ENCODE measurements around the gene TAF4. TPM values are rescaled to one million over a fixed set of nuclear protein-coding genes. Genes with fewer than 3 reads are reported as not detected.
A peak's percentile ranks its signal among the peaks of the same experiment; 100 is the strongest.
"Not testable (repeated sequence)": the region's sequence is repeated elsewhere in the genome, so short reads cannot be mapped to it uniquely, and the experiment has no call there.

Gene TAF4
- total RNA-seq, 1 experiment from 2014 or later: 13.8 TPM

DNA sequence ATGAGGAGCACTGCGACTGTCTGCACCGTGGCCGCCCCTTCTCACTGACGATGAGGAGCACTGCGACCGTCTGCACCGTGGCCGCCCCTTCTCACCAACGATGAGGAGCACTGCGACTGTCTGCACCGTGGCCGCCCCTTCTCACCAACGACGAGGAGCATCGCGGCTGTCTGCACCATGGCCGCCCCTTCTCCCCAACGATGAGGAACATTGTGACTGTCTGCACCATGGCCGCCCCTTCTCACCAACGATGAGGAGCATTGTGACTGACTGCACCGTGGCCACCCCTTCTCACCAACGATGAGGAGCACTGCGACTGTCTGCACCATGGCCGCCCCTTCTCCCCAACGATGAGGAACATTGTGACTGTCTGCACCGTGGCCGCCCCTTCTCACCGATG is 117.6 kb downstream of the TAF4 start:
- in situ Hi-C loops (cut with HindIII; ENCODE audit: low sequenced_read_pairs); DNase-seq (ENCODE audit: low spot score): not testable (repeated sequence)

DNA sequence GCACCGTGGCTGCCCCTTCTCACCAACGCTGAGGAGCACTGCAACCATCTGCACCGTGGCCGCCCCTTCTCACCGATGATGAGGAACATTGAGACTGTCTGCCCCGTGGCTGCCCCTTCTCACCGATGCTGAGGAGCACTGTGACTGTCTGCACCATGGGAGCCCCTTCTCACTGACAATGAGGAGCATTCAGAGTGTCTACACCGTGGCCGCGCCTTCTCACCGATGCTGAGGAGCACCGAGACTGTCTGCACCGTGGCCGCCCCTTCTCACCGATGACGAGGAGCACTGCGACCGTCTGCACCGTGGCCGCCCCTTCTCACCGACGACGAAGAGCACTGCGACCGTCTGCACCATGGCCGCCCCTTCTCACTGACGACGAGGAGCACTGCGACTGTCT is 120.2 kb downstream of the TAF4 start:
- in situ Hi-C loops (cut with HindIII; ENCODE audit: low sequenced_read_pairs); DNase-seq (ENCODE audit: low spot score): not testable (repeated sequence)

DNA sequence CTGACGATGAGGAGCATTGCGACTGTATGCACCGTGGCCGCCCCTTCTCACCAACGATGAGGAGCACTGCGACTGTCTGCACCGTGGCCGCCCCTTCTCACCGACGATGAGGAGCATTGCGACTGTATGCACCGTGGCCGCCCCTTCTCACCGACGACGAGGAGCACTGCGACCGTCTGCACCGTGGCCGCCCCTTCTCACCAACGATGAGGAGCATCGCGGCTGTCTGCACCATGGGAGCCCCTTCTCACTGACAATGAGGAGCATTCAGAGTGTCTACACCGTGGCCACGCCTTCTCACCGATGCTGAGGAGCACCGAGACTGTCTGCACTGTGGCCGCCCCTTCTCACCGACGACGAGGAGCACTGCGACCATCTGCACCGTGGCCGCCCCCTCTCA is 120.7 kb downstream of the TAF4 start:
- in situ Hi-C loops (cut with HindIII; ENCODE audit: low sequenced_read_pairs); DNase-seq (ENCODE audit: low spot score): not testable (repeated sequence)

GRCh38 chr20:61942526-61942925 is 123.2 kb downstream of the TAF4 start:
- no peak for DNase-seq (ENCODE audit: low spot score)
- in situ Hi-C loops (cut with HindIII; ENCODE audit: low sequenced_read_pairs): no loop called here

- DNase-seq (ENCODE audit: low spot score): no peak
These were observed 123.8 kb downstream of the TAF4 start for GRCh38 chr20:61941721-61942405.

GRCh38 chr20:61940976-61941720 is 124.5 kb downstream of the TAF4 start:
- in situ Hi-C loops (cut with HindIII; ENCODE audit: low sequenced_read_pairs): no loop called here
- no peak for DNase-seq (ENCODE audit: low spot score)

More at GRCh38 chr20:61941721-61942405, 123.8 kb downstream of the TAF4 start:
- in situ Hi-C loops (cut with HindIII; ENCODE audit: low sequenced_read_pairs): no loop called here

DNA sequence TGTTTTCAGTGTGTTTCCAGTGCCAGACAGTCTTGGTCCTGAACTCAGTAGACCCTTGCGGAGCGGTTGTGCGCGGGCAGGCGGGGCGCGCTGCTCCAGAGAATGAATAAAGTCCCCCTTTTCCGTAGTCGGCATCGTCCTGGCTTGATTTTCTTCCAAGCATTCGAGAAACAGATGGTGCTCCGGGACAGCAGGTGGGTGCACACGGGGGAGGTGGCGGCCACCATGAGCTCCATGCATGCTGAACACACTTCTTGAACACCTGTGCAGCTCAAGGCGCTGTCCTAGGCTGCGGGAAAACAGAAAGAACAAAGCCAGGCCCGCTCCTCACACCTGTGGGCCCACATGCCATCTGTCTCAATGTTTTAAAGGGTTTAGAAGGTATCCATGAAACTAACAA is 125.2 kb downstream of the TAF4 start:
- peak; percentile 82 for DNase-seq (ENCODE audit: low spot score)
- in situ Hi-C loops (cut with HindIII; ENCODE audit: low sequenced_read_pairs): no loop called here

GRCh38 chr20:61939691-61940360 is 125.9 kb downstream of the TAF4 start:
- in situ Hi-C loops (cut with HindIII; ENCODE audit: low sequenced_read_pairs): no loop called here
- DNase-seq (ENCODE audit: low spot score): no peak

DNA sequence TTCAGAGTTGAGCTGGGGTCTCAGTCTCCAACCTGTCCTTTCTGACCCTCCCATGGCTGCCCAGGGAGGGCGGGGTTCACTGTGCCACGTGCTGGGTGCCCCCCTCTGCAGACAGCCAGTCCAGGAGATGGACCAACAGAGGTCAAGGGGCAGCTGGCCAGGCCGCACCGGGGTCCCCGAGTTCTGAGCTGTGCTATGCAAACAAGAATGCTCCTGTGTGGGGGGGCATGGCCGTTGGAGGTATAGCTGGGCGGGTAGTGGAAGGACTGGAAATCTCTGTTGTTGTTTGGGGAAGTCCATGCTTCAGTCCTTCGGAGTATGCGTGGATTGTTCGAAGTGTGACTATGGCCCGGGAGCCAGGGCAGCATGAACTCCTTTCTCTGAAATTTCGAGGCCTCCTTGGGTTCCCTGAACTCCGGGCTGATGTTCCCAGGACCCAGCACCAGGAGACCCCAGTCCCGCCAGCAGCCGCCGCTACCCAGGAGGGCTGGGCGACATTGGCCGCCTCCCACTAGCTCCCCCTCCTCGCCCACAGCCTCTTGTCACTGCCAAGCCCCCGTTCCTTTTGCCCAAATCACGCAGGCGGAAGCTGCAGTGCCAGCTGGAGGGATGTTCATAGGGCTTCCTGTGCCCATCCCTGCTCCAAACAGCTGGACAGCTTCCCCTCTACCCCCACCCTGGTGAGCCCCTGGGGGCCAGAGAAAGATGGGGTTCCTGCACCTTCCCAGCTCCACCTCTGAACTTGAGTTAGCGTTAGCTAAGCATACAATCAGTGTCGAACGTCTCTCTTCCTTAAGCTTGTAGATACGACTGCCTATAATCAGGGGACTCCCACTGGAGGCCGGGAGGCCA is 126.6 kb downstream of the TAF4 start:
- in situ Hi-C loops (cut with HindIII; ENCODE audit: low sequenced_read_pairs): no loop called here
- no peak for DNase-seq (ENCODE audit: low spot score)

DNA sequence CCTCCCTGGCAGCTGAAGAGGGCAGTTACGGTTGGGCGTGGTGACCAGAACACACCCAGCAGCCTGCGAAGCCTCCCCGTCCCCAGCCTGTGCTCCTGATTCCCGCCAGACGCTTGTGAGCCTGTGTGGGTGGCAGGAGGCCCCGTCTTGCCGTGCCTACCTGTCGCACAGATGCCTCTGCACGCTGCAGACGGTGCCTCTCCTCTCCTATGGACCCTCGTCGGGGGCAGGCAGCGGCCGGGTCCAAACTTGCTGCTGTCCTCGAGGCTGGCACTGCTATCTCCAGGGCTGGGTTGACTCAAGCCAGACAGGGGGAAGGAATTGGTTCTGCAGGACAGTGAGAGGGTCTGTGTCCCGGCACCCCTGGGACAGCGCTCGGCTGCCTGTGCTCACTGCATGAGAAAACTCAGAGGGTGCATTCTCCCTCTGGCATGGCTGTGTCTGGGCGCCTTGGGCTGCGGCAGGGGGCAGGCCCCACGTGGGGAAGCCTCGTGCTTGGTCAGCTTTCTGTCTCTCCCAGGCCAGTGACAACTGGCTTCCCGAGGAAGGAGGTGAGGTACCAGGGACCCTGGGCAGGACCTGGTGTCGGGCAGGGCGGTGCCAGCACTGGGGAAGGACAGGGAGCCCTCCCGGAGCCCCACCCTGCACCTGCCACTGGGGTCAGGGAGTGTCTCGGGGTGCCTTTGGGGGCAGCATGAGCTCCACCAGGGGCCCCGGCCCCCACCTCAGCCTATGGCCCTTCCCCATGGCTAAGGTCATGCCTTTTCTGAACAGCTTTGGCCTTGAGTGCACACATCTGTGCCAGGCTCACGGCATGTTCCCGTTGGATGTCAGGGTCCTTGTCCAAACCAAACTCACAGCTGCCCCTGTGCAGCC is 127.5 kb downstream of the TAF4 start:
- DNase-seq (ENCODE audit: low spot score): no peak
- in situ Hi-C loops (cut with HindIII; ENCODE audit: low sequenced_read_pairs): no loop called here

DNA sequence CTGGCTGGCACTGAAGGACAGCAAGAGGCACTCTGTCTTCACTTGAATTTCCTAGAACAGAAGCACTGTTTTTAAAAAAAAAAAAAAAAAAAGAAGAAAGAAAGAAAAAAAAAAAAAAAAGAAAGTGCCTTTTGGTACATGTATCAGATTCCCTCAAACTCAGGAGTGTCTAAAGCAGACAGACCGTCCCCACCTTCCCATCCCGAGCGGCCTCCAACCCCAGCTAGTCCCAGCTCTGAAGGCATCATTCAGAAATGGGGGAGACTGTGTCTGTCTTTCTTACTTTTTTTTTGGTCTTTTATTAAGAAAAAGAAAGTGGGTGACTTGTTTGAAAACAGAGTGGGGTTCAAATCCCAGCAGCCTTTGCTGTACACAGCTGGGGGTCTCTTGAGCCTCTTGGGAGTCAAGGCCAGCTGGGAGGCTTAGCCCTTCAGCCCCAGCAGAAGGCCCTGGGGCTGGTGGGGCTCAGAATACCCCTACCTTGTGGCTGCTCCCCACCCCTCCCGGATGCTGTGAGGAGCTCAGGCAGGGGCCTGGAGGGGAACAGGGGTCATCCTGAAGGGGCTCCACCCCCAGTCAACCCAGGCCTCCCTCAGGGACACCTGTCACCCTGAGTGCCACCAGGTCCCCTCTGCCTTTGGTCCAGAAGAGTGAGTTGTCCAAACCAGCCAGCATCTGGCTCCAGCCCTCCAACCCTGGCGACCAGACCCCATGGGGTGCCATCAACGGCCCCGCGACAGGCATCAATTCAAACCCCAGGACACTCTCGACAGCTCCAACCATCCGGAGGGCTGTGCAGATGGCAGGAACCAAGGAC is 128.3 kb downstream of the TAF4 start:
- no peak for DNase-seq (ENCODE audit: low spot score)
- in situ Hi-C loops (cut with HindIII; ENCODE audit: low sequenced_read_pairs): no loop called here

DNA sequence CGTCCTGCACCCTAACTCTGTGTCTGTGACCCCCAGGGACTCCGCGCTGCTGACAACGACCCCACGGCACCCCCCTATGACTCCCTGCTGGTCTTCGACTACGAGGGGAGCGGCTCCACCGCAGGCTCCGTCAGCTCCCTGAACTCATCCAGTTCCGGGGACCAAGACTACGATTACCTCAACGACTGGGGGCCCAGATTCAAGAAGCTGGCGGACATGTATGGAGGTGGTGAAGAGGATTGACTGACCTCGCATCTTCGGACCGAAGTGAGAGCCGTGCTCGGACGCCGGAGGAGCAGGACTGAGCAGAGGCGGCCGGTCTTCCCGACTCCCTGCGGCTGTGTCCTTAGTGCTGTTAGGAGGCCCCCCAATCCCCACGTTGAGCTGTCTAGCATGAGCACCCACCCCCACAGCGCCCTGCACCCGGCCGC is 129.0 kb downstream of the TAF4 start:
- in situ Hi-C loops (cut with HindIII; ENCODE audit: low sequenced_read_pairs): no loop called here
- no peak for DNase-seq (ENCODE audit: low spot score)

DNA sequence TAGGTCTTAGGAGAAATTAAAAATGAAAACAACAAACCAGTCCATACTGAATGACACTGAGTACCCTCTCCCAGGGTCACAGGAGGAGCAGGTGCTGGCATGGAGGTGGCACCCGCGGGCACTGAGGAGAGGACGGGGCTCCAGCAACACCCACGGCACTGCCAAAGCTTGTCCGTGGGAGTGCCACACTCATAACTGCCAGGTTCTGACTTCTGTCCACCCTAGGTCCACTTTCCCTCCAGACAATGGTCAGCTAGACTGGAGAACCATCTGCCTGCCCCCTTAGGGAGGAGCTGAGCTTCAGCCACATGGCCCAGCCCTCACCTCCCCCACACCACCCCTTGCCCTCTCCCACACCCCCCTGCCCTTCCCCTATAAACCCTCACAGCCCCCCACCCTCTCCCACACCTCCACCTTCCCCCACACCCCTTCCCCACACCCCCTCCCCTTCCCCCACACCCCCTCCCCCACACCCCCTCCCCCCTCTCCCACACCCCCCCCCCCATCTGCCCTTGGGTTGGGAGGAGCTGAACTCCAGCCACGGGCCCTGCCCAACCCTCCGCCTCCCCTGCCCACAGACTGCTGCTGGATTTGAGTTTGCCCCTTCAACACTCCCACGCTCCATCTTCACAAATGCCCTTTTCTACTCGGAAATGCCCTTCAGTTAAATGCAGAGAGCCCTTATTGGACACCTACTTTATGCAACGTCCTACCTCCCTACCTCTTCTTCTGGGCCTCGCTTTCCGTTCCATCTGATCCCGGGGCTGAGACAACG is 129.6 kb downstream of the TAF4 start:
- DNase-seq (ENCODE audit: low spot score): no peak
- in situ Hi-C loops (cut with HindIII; ENCODE audit: low sequenced_read_pairs): no loop called here

DNA sequence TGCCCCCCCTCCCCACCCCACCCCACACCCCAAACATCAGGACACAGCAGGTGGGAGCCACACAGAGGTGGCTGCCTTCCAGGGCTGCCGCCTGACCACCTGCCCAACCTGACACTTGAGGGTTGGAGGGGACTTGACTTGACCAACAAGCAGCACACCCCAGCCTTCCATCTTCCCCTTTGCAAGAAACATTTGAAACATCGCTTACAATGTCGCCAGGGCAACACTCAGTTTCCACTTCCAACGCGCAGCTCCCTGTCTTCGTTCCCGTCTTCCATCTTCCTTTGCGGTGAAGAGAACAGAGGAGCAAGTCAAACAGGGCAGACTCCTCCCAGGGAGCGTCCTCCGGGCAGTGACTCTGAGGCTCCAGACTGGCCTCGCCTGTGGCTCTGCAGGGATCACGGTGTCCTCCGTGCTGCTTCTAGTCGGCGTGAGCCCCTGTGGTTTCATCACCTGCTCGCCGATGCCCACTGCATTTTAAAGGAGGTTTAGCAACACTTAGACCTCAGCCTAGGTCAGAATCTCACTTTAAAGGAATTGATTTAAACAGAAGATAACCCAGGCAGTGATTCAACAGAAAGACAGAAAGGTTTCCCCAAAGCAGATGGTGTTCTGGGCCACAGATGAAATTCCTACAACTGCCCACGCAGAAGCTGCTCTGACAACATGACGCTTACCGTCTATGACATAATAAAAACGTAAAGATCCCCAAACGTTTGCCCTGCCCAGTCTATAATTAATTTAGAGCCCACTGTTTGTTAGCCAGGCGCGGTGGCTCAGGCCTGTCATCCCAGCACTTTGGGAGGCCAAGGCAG is 130.8 kb downstream of the TAF4 start:
- in situ Hi-C loops (cut with HindIII; ENCODE audit: low sequenced_read_pairs): no loop called here
- no peak for DNase-seq (ENCODE audit: low spot score)

GRCh38 chr20:61933951-61934715 is 131.5 kb downstream of the TAF4 start:
- no peak for DNase-seq (ENCODE audit: low spot score)
- in situ Hi-C loops (cut with HindIII; ENCODE audit: low sequenced_read_pairs): no loop called here
